RPMI7951 (cell line): ENCODE measurements around the gene SPIN2B. TPM values are rescaled to one million over a fixed set of nuclear protein-coding genes. Genes with fewer than 3 reads are reported as not detected.
"Not testable (repeated sequence)": the region's sequence is repeated elsewhere in the genome, so short reads cannot be mapped to it uniquely, and the experiment has no call there.

Experiments
- DNase-seq: peaks from one replicate; pipeline ENCODE4 v3.0.0-alpha.2; 2012; ENCODE audit warnings: low read depth
- total RNA-seq: library from RNA; depleted of rRNA; stranded (reverse); fragments of >200 nt; shearing (Covaris generic); gene quantifications from 2 replicates; pipeline ENCODE4 v1.2.3, GENCODE V29; 2014; rRNA removed

The SPIN2B gene
- 15.6 and 19.3 TPM in 2 replicates for total RNA-seq

GRCh38 chrX:57121162-57121755 is at the start of gene SPIN2B:
SPIN2B (minus strand) TSS chrX:57121548.
- peak; percentile 92 for DNase-seq

- DNase-seq = peak; percentile 14
Measured at GRCh38 chrX:57156397-57157049, 35.2 kb upstream of the SPIN2B start.

- no peak for DNase-seq
Measured at GRCh38 chrX:57155171-57155570, 33.8 kb upstream of the SPIN2B start.

GRCh38 chrX:57152222-57152621 is 30.9 kb upstream of the SPIN2B start:
- DNase-seq = not testable (repeated sequence)

GRCh38 chrX:57138674-57139073 is 17.3 kb upstream of the SPIN2B start:
- DNase-seq = no peak

GRCh38 chrX:57137501-57137900 is 16.2 kb upstream of the SPIN2B start:
- peak; percentile 31 for DNase-seq

GRCh38 chrX:57137073-57137472 is 15.7 kb upstream of the SPIN2B start, which contains the start of gene SPIN2A:
SPIN2A (minus strand) TSS chrX:57137397; CDS start chrX:57136597, 800 bp downstream.
- peak; percentile 15 for DNase-seq

GRCh38 chrX:57136589-57136988 is 15.2 kb upstream of the SPIN2B start:
- not testable (repeated sequence) for DNase-seq

- DNase-seq = peak; percentile 3
Measured at GRCh38 chrX:57135287-57135686, 13.9 kb upstream of the SPIN2B start.

GRCh38 chrX:57134702-57135101 is 13.4 kb upstream of the SPIN2B start:
- peak; percentile 65 for DNase-seq

GRCh38 chrX:57133706-57134105 is 12.4 kb upstream of the SPIN2B start:
- no peak for DNase-seq

- not testable (repeated sequence) for DNase-seq
Measured at GRCh38 chrX:57133284-57133683, 11.9 kb upstream of the SPIN2B start.

GRCh38 chrX:57132046-57132445 is 10.7 kb upstream of the SPIN2B start:
- DNase-seq = no peak

GRCh38 chrX:57121816-57122215 is 468 bp upstream of the SPIN2B start:
- no peak for DNase-seq

- DNase-seq = not testable (repeated sequence)
Measured at GRCh38 chrX:57120619-57121161, 658 bp downstream of the SPIN2B start.

GRCh38 chrX:57119416-57119815 is 1.9 kb downstream of the SPIN2B start:
- no peak for DNase-seq

- DNase-seq = not testable (repeated sequence)
Measured at GRCh38 chrX:57117566-57117965, 3.8 kb downstream of the SPIN2B start.

- no peak for DNase-seq
Measured at GRCh38 chrX:57104921-57105398, 16.4 kb downstream of the SPIN2B start.

GRCh38 chrX:57104406-57104805 is 16.9 kb downstream of the SPIN2B start:
- DNase-seq = no peak

- DNase-seq = no peak
Measured at GRCh38 chrX:57103489-57103888, 17.9 kb downstream of the SPIN2B start.

- peak; percentile 13 for DNase-seq
Measured at GRCh38 chrX:57102918-57103317, 18.4 kb downstream of the SPIN2B start.

- no peak for DNase-seq
Measured at GRCh38 chrX:57083143-57083542, 38.2 kb downstream of the SPIN2B start.

GRCh38 chrX:57074458-57074857 is 46.9 kb downstream of the SPIN2B start:
- DNase-seq = no peak
